GM12872 (cell line): ENCODE measurements around the gene ALG14.

Experiments used
- TF ChIP-seq, protein P1 (sequence below): IDR thresholded peaks from 3 replicates; pipeline ENCODE4 v1.5.1; 2011; ENCODE audit warnings: low read depth, mild to moderate bottlenecking, low read length, moderate library complexity; ENCODE audit not compliant: insufficient read depth

ALG14 gene

DNA sequence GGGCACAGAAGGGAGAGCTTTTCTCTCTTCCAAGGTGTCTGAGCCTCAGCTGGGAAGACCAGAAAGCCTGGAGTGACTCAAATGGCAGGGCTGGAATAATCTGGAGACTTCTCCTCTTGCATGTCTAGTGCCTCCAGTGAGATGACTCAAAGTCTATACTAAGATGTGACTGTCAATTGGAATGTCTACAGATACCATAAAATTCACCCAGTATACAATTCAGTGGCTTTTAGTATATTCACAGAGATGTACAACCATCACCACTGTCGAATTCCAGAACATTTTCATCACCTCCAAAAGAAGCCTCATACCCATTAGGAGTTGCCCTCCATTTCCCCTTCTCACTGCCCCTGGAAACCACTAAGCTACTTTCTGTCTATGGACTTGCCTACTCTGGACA is 97.9 kb downstream of the ALG14 start:
- TF ChIP-seq, protein P1, sequence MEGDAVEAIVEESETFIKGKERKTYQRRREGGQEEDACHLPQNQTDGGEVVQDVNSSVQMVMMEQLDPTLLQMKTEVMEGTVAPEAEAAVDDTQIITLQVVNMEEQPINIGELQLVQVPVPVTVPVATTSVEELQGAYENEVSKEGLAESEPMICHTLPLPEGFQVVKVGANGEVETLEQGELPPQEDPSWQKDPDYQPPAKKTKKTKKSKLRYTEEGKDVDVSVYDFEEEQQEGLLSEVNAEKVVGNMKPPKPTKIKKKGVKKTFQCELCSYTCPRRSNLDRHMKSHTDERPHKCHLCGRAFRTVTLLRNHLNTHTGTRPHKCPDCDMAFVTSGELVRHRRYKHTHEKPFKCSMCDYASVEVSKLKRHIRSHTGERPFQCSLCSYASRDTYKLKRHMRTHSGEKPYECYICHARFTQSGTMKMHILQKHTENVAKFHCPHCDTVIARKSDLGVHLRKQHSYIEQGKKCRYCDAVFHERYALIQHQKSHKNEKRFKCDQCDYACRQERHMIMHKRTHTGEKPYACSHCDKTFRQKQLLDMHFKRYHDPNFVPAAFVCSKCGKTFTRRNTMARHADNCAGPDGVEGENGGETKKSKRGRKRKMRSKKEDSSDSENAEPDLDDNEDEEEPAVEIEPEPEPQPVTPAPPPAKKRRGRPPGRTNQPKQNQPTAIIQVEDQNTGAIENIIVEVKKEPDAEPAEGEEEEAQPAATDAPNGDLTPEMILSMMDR: no peak

DNA sequence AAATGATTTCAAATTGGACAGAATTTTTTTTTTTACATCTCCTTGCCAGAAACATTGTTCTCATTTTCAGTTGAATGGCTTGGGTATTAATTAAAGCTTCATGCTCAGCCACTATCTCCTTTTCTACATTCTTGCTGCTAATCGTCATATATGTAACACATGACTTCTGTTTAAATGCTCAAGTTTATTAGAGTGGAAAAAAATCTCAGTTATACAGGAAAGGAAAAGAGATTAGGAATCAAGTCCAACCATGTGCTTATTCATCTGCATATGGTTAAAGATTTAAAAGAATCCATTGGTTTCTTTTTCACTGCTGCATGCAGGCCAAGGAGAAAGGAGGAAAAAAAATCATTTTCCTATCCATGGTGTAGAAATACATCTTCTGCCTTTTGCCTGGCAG is 98.5 kb downstream of the ALG14 start:
- TF ChIP-seq, protein P1: no peak

DNA sequence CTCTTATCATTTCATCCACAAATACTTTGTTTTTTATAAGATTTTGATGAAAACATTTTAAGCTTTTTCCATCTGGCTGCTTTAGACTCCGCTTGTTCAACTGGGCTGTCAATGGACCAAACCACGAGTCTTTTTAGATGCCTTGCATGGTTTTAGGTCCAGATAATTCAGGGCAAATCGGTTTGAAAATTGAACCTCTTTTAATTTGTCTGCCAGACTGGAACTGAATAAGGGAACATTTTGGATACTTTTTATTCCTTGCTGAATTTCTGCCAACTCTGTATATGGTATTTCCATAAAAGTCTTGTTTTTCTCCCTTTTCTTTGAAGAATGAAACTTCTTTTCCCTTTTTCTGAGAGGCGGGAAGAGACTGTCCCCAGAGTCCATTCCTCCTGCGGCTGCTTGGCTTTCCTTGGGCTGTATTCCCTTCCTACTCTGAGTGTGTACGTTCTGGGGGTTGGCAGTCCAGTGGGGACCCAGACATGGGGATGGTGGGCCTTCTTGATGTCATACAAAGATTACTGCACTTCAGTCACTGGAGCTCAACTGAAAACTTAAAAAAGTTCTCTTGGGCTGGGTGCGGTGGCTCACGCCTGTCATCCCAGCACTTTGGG is 99.3 kb downstream of the ALG14 start:
- TF ChIP-seq, protein P1: no peak

DNA sequence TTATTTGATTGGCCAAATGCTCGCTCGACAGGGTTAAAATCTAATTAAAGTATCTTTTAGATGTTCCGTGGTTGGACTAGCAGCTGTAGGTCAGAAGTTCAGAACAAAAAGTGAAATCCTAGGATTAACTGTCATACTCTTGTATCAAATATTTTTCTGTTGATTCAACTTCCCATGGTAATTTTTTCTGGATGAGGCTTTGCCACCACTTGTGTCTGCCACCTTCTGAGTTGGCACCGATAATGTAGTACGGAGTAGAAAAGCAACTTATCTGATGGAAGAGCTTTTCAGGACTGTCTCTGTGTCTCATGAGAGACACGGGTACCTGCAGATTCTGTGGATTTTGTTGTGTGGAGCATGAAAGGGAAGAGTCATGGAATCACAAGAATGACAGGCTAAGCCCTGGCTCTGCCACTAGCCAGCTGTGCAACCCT is 101.2 kb downstream of the ALG14 start:
- TF ChIP-seq, protein P1: no peak

DNA sequence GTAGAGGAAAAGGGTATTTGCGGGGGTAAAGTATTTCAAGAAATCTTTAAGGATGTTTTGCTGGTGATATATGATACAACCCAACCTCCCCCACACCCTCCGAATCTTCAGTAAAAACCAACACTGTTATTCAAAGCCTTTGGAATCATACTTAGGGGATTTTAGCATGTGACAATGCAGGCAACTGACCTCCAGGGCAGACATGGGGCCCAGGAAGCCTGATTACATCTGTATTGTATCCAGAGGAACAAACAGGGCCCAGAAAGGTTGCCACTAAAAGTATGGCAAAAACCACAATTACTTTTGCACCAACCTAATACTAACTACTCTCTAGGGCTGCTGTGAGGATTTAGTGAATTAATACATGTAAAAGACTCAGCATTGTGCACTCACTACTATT is 102.0 kb downstream of the ALG14 start:
- TF ChIP-seq, protein P1: no peak

DNA sequence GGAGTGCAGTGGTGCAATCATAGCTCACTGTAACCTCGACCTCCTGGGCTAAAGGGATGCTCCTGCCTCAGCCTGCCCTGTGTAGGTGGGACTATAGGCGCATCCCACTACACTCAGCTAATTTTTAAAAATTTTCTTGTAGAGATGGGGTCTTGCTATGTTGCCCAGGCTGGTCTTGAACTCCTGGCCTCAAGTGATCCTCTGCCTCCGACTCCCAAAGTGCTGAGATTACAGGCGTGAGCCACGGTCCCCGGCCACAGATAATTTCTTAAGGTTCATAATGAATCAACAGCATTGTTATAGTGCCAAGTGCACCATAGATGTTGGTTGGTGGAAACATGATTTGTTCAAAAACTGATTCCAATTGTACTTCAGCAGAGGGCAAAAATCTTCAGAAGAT is 103.6 kb downstream of the ALG14 start:
- TF ChIP-seq, protein P1: no peak

DNA sequence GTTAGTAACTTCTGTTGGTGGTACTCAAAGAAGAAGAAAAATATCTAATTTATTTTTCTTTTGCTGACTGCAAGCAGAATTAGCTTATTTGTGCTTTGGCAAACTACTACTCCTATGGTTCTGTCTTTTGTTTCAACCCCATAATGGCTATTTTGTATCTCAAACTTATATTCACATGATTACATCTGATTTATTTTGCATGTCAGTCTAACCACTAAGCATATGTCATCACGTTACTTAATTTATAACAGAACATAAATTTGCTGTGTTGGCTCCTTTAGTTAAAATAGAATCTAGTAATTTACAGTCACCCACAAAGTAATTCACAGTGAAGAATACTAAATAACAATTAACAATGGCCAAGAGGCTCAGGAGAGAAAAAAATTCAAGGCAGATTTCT is 106.7 kb downstream of the ALG14 start:
- TF ChIP-seq, protein P1: no peak
